Heart right ventricle (tissue), 16 donors: Measurements from ENCODE around the gene RAD51B. TPM values are rescaled to one million over a fixed set of nuclear protein-coding genes. Genes with fewer than 3 reads are reported as not detected.
A peak's percentile ranks its signal among the peaks of the same experiment; 100 is the strongest.

Experiments
- ATAC-seq, 8 donors: fragments of 200-7000 bp; cut with Tn5 transposase; one replicate each; pipeline ENCODE4 v1.9.1; 2020; ENCODE audit warnings: mild to moderate bottlenecking in 8 of 8, moderate library complexity in 8 of 8, moderate number of reproducible peaks in 1 of 8
- DNase-seq, 2 donors: peaks; one replicate each; pipeline ENCODE4 v3.0.0-alpha.2; 2020
- H3K27ac ChIP-seq, 10 donors: fragments of 200-600 bp; sonication (generic) in 2 of 10; one replicate each; pipeline versions ENCODE4 v1.5.0 to v1.8.0; 2020 to 2022; ENCODE audit warnings: mild to moderate bottlenecking in 3 of 10
- H3K27me3 ChIP-seq, 7 donors: fragments of 200-600 bp; one replicate each; pipeline ENCODE4 v1.8.0; 2021 to 2022; ENCODE audit warnings: mild to moderate bottlenecking in 2 of 7
- H3K36me3 ChIP-seq, 9 donors: fragments of 200-600 bp; sonication (generic) in 1 of 9; one replicate each; pipeline versions ENCODE4 v1.5.0 to v1.8.0; 2020 to 2022; ENCODE audit warnings: mild to moderate bottlenecking in 2 of 9
- H3K4me1 ChIP-seq, 9 donors: fragments of 200-600 bp; sonication (generic) in 1 of 9; one replicate each; pipeline versions ENCODE4 v1.5.0 to v1.8.0; 2020 to 2022; ENCODE audit warnings: mild to moderate bottlenecking in 4 of 9
- H3K4me3 ChIP-seq, 10 donors: fragments of 200-600 bp; sonication (generic) in 2 of 10; one replicate each; pipeline versions ENCODE4 v1.5.0 to v1.8.0; 2020 to 2022; ENCODE audit warnings: mild to moderate bottlenecking in 7 of 10, moderate library complexity in 2 of 10
- H3K9me3 ChIP-seq, 11 donors: fragments of 200-600 bp in 10 of 11; sonication (generic) in 2 of 11; one replicate each; pipeline versions ENCODE4 v1.5.0 to v1.8.0; 2013 to 2022; ENCODE audit warnings: mild to moderate bottlenecking in 2 of 11, control low read depth in 1 of 11, moderate library complexity in 1 of 11
- WGBS, 2 donors: extraction: QIAGEN DNeasy Blood & Tissue Kit; methylation state at CpG; one replicate each; pipeline ENCODE4 v1.1.7; 2013; ENCODE audit warnings: inconsistent platforms in 1 of 2; 5-methylcytosine and 5-hydroxymethylcytosine counted together
- intact Hi-C, 10 donors: fragments of 100-400 bp; cut with DNase I; formaldehyde crosslinking; loops; one replicate each; pipeline versions ENCODE4 v1.11.1 to v1.14.2; 2022
- polyA plus RNA-seq, 2 donors: library from polyadenylated mRNA; stranded (reverse); fragments of 200-250 nt; gene quantifications; one replicate each; pipeline ENCODE4 v1.2.3, GENCODE V29; 2013
- total RNA-seq, 10 donors: library from RNA; stranded (reverse); fragmentation: NEBNext Ultra II Directional in 3 of 10; extraction: Animal tissue kit (Norgen Biotek cat#: 25700) in 3 of 10; gene quantifications; one replicate each; pipeline versions ENCODE4 v1.2.1 to v1.2.4, GENCODE V29; 2021 to 2023
- TF ChIP-seq, protein P1 (sequence below), 9 donors: fragments of 200-600 bp; sonication (generic) in 2 of 9; IDR thresholded peaks; one replicate each; pipeline versions ENCODE4 v1.5.0 to v1.8.0; 2021 to 2022; ENCODE audit warnings: antibody characterized with exemption in 9 of 9, mild to moderate bottlenecking in 5 of 9, moderate library complexity in 1 of 9
- donor health status: Arrhythmogenic right ventricular cardiomyopathy.
- donor health status: ischemic (EF 13 %, LVEDD 7.1; RV severe dilation, severe dysfunction).
- donor health status: healthy with polysubstance abuse.
- donor health status: DM: no; HTN: yes; CAD: no.
- donor health status: DM: no; HTN: no; CAD: no.
- donor health status: ischemic (EF 25% LVEDD 6.9; RV normal size, moderate dysfunction).
- donor health status: ischemic (EF 25% LVEDD 5.7; RV mildly dilated, moderate dysfunction).
- donor health status: healthy.
- donor health status: DM: yes; HTN: yes; CAD: no.
- donor health status: Ischemic cardiomyopathy.
- donor health status: ischemic (EF 35%, LVEDD 5.7; RV mildly dilated, moderate dysfunction).
- donor health status: nonischemic (EF 11% LVEDD 7.7; RV severe dilation, severe dysfunction).
- donor health status: DM: yes; HTN: yes; CAD: no.
- donor health status: PGD.
- donor health status: ischemic (EF 29% LVEDD 5.4; RV normal size, mild dysfunction).
- donor health status: nonischemic (EF 23%, LVEDD 6.1; RV moderate dilation, normal function).

The RAD51B gene
- total and polyA plus RNA-seq, 12 donors, result 0.88 to 8.6 (median 3.5) TPM

- Histone ChIP-seq H3K4me3 (no peak overlapping the region), H3K36me3 (no peaks in the 10 kb centered on the region), H3K27ac (peak overlapping the region; percentile 10 to 81 (median 72)), H3K4me1 (peaks cover 19 to 64% (median 52%) of the 10 kb centered on the region in 9 donors), H3K9me3 (peaks cover 0 to 23% (median 13%) of the 10 kb centered on the region in 11 donors), H3K27me3 (no peaks in the 10 kb centered on the region)
- peak in 6 of 8 donors; percentile 23 to 74 (median 40) for ATAC-seq
- WGBS, 2 donors, result 73% methylated on average over 13 of the region's 13 CpGs
- no peak for DNase-seq
- TF ChIP-seq, protein P1, sequence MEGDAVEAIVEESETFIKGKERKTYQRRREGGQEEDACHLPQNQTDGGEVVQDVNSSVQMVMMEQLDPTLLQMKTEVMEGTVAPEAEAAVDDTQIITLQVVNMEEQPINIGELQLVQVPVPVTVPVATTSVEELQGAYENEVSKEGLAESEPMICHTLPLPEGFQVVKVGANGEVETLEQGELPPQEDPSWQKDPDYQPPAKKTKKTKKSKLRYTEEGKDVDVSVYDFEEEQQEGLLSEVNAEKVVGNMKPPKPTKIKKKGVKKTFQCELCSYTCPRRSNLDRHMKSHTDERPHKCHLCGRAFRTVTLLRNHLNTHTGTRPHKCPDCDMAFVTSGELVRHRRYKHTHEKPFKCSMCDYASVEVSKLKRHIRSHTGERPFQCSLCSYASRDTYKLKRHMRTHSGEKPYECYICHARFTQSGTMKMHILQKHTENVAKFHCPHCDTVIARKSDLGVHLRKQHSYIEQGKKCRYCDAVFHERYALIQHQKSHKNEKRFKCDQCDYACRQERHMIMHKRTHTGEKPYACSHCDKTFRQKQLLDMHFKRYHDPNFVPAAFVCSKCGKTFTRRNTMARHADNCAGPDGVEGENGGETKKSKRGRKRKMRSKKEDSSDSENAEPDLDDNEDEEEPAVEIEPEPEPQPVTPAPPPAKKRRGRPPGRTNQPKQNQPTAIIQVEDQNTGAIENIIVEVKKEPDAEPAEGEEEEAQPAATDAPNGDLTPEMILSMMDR (IDR thresholded peaks at IDR 0.05), result no peak
- intact Hi-C loops, result no loop called here
Observed at GRCh38 chr14:68637106-68638021, 817.8 kb downstream of the RAD51B start.

DNA sequence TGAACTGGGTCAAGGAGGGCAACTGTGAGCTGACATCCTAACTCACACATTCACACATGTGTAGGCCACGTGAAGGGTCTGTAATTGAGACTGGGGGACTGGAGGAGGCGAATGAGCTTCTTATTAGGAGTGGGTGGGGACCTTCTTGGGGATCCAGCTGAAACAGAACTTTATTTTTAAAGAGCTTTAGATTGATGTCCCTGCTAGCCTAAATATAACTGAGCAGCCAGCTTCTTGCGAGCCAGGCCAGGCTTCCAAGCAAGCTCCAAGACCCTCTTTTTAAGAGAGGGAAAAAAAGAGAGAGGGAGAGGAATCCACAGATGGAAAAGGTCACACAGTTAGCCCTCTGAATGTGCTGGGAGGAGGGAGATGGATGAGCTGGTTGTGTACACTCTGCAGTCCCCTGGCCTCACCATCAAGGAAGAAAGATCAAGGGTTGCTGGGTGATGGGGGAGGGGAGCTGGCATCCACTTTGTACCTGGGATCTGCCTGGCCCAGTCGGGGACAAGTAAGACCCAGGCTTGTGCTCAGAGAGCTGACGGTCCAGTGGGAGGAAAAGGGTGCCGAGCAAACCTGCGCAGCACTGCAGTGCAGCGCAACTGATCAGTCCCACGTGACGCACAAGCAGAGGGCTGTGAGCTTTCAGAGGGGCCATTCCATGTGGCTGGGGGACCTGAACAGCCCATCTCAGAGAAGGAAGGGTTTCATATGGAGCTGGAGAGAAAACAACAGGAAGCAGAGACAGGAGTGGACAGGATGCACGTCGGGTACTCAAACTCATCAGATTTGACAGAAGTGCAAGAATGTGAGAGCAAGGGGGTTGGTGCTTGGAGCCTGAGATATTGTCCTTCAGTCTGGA is 818.8 kb downstream of the RAD51B start:
- intact Hi-C loops, result no loop called here
- Histone ChIP-seq H3K27ac (peak overlapping the region; percentile 10 to 81 (median 72)), H3K9me3 (peaks cover 0 to 29% (median 13%) of the 10 kb centered on the region in 11 donors), H3K4me3 (no peak overlapping the region), H3K27me3 (no peaks in the 10 kb centered on the region), H3K36me3 (no peaks in the 10 kb centered on the region), H3K4me1 (peaks cover 17 to 54% (median 43%) of the 10 kb centered on the region in 9 donors)
- DNase-seq (no peak), ATAC-seq (peak in 5 of 8 donors; percentile 3 to 27 (median 19))
- TF ChIP-seq, protein P1 (IDR thresholded peaks at IDR 0.05), result no peak
- WGBS, 2 donors, result 74 to 81% methylated on average over 12 of the region's 12 CpGs

DNA sequence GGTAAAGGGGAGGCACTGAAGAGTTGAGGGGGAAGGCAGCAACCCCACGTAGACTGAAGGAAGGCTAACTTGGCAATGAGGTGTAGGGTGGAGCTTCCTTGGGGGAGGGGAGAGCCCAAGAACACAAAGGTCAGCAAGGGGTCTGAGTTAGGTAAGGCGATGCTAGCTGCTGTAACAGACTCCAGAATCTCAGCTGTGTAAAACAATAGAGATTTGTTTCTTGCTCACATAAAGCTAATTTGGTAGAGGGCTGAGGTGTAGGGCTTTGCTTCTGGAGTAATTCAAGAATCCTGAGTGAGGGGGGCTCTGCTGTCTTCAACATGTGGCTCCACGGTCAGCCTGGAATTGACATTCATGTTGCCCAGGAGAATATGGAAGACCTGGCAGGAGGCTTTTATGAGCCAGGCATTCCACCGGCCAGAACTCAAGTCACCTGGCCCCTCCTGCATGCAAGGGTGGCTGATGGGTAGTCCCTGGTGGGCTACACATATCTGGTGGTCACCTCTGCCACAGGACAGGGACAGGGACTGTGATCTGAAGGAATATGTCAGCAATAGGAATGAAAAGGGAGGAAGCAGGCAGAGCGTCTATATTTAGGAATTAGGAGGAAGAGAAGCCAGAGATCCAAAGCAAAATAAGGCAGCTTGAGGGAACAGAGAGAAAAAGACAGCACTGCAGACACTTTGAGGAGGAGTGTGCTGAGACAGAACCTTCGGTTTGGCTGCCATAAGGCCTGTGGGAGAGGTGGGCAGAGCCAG is 819.6 kb downstream of the RAD51B start:
- H3K36me3 ChIP-seq, result no peaks in the 10 kb centered on the region
- no peak overlapping the region for H3K4me3 ChIP-seq
- DNase-seq (no peak), ATAC-seq (peak in 7 of 8 donors; percentile 10 to 43 (median 27))
- 46 to 54% methylated on average over 6 of the region's 6 CpGs for WGBS, 2 donors
- peak overlapping the region in 9 of 10 donors; percentile 68 to 81 (median 74) for H3K27ac ChIP-seq
- peaks cover 0 to 29% (median 13%) of the 10 kb centered on the region in 11 donors for H3K9me3 ChIP-seq
- peaks cover 13 to 47% (median 35%) of the 10 kb centered on the region in 9 donors for H3K4me1 ChIP-seq
- intact Hi-C loops, result no loop called here
- no peaks in the 10 kb centered on the region for H3K27me3 ChIP-seq
- TF ChIP-seq, protein P1 (IDR thresholded peaks at IDR 0.05), result no peak
